ENCODE results near the gene THAP8. TPM values are rescaled to one million over a fixed set of nuclear protein-coding genes. Genes with fewer than 3 reads are reported as not detected.

THAP8 gene
- total RNA-seq, 3 donors from 2014 or later (not counting 1 experiment from before 2014, with no cell fraction given): 1.8 to 3.2 (median 2.8) TPM

- no peaks in the 10 kb centered on the region for H3K27me3 Mint-ChIP-seq (ENCODE audit: low read depth in 2 of 2)
- 98% methylated on average over 7 of the region's 7 CpGs for WGBS (ENCODE audit: insufficient coverage)
- H3K36me3 Mint-ChIP-seq: no peaks in the 10 kb centered on the region
- H3K27ac Mint-ChIP-seq: no peak overlapping the region
- H3K4me3 Mint-ChIP-seq: no peak overlapping the region
- DNase-seq (no peak), ATAC-seq (no peak)
- Histone ChIP-seq H3K4me1 (ENCODE audit: control insufficient read depth, insufficient read depth, low read length) (no peaks in the 10 kb centered on the region), H3K27ac (ENCODE audit: low read length) (no peak overlapping the region), H3K4me3 (ENCODE audit: low read length) (no peak overlapping the region), H3K36me3 (ENCODE audit: control insufficient read depth, insufficient read depth, low read length) (peaks cover 3% of the 10 kb centered on the region), H3K9me3 (ENCODE audit: control insufficient read depth, insufficient read depth, low read length) (no peaks in the 10 kb centered on the region), H3K27me3 (ENCODE audit: control insufficient read depth, insufficient read depth, low read length) (no peaks in the 10 kb centered on the region)
- TF ChIP-seq, protein P1, sequence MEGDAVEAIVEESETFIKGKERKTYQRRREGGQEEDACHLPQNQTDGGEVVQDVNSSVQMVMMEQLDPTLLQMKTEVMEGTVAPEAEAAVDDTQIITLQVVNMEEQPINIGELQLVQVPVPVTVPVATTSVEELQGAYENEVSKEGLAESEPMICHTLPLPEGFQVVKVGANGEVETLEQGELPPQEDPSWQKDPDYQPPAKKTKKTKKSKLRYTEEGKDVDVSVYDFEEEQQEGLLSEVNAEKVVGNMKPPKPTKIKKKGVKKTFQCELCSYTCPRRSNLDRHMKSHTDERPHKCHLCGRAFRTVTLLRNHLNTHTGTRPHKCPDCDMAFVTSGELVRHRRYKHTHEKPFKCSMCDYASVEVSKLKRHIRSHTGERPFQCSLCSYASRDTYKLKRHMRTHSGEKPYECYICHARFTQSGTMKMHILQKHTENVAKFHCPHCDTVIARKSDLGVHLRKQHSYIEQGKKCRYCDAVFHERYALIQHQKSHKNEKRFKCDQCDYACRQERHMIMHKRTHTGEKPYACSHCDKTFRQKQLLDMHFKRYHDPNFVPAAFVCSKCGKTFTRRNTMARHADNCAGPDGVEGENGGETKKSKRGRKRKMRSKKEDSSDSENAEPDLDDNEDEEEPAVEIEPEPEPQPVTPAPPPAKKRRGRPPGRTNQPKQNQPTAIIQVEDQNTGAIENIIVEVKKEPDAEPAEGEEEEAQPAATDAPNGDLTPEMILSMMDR (IDR thresholded peaks at IDR 0.05): no peak
- intact Hi-C loops (cut with micrococcal nuclease): no loop called here
- H3K9me3 Mint-ChIP-seq: no peaks in the 10 kb centered on the region
- H3K4me1 Mint-ChIP-seq: no peaks in the 10 kb centered on the region
These were observed 27.8 kb upstream of the THAP8 start for GRCh38 chr19:36081894-36082293.

- no peak for ATAC-seq
- Histone ChIP-seq H3K9me3 (ENCODE audit: control insufficient read depth, insufficient read depth, low read length) (no peaks in the 10 kb centered on the region), H3K36me3 (ENCODE audit: control insufficient read depth, insufficient read depth, low read length) (peaks cover 3% of the 10 kb centered on the region), H3K4me1 (ENCODE audit: control insufficient read depth, insufficient read depth, low read length) (no peaks in the 10 kb centered on the region), H3K4me3 (ENCODE audit: low read length) (no peak overlapping the region), H3K27ac (ENCODE audit: low read length) (no peak overlapping the region), H3K27me3 (ENCODE audit: control insufficient read depth, insufficient read depth, low read length) (no peaks in the 10 kb centered on the region)
- H3K36me3 Mint-ChIP-seq: no peaks in the 10 kb centered on the region
- H3K9me3 Mint-ChIP-seq: no peaks in the 10 kb centered on the region
- WGBS (ENCODE audit: insufficient coverage): 98% methylated on average over 3 of the region's 3 CpGs
- no peaks in the 10 kb centered on the region for H3K27me3 Mint-ChIP-seq (ENCODE audit: low read depth in 2 of 2)
- H3K4me3 Mint-ChIP-seq: no peak overlapping the region
- TF ChIP-seq, protein P1 (IDR thresholded peaks at IDR 0.05): no peak
- DNase-seq: no peak
- no peak overlapping the region for H3K27ac Mint-ChIP-seq
- intact Hi-C loops (cut with micrococcal nuclease): no loop called here
- H3K4me1 Mint-ChIP-seq: no peaks in the 10 kb centered on the region
These were observed 27.3 kb upstream of the THAP8 start for GRCh38 chr19:36081385-36081784.

DNA sequence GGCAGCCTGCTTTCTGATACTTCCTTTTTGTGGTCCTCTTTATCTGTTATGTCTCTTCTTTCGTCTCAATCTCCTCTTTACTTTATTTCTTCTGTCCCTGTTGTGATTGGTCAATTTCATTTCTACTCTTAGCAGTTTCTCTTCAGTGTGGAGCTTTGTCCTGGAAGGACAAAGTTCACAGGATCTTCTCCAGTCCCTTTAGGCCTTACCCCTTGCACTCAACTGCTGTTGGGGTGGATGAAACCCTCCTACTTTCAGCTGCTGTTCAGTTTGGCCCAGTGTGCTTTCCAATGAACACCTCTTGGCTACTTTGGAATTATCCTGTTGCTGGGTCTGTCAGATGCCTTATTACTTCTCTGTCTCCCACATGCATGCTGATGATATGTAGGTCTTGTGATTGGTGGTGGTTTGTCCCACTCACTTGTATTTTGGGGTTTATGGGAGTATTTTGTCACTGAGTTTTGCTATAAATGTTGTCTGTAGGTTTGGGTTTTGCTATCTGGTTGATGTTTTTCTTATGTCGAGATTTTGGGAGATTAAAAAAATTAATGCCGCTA is 25.4 kb upstream of the THAP8 start:
- no peak for ATAC-seq
- intact Hi-C loops (cut with micrococcal nuclease): loop anchor here (1.0 kb wide), 1 partner anchor 46 kb away; no protein-coding TSS in a partner anchor
- DNase-seq: no peak
- 82% methylated on average over 1 of the region's 3 CpGs for WGBS (ENCODE audit: insufficient coverage)
- Mint-ChIP-seq H3K9me3 (no peaks in the 10 kb centered on the region), H3K4me1 (no peaks in the 10 kb centered on the region), H3K36me3 (no peaks in the 10 kb centered on the region), H3K27me3 (ENCODE audit: low read depth in 2 of 2) (no peaks in the 10 kb centered on the region), H3K27ac (no peak overlapping the region), H3K4me3 (no peak overlapping the region)
- H3K4me1 ChIP-seq (ENCODE audit: control insufficient read depth, insufficient read depth, low read length): no peaks in the 10 kb centered on the region
- H3K36me3 ChIP-seq (ENCODE audit: control insufficient read depth, insufficient read depth, low read length): peaks cover 3% of the 10 kb centered on the region
- H3K9me3 ChIP-seq (ENCODE audit: control insufficient read depth, insufficient read depth, low read length): no peaks in the 10 kb centered on the region
- no peaks in the 10 kb centered on the region for H3K27me3 ChIP-seq (ENCODE audit: control insufficient read depth, insufficient read depth, low read length)
- no peak overlapping the region for H3K27ac ChIP-seq (ENCODE audit: low read length)
- TF ChIP-seq, protein P1 (IDR thresholded peaks at IDR 0.05): no peak
- no peak overlapping the region for H3K4me3 ChIP-seq (ENCODE audit: low read length)
